DOHH2 (cell line): Measurements from ENCODE around the gene OGFOD2.
"Not testable (repeated sequence)": the region's sequence is repeated elsewhere in the genome, so short reads cannot be mapped to it uniquely, and the experiment has no call there.

Experiments
- H3F3A ChIP-seq: fragments of 200-600 bp; sonication (generic), shearing (Covaris generic); 2 replicates; pipeline ENCODE4 v1.6.0; 2016; ENCODE audit warnings: antibody characterized with exemption, mild to moderate bottlenecking; ENCODE audit not compliant: control insufficient read depth, insufficient read depth
- H3K27ac ChIP-seq: fragments of 200-600 bp; sonication (generic); 2 replicates; pipeline ENCODE4 v1.5.1; 2014; ENCODE audit warnings: low read depth, mild to moderate bottlenecking, low read length, moderate library complexity
- H3K27me3 ChIP-seq: fragments of 200-600 bp; sonication (generic); 2 replicates; pipeline ENCODE4 v1.6.1; 2014; ENCODE audit warnings: mild to moderate bottlenecking, low read length, mixed read lengths; ENCODE audit not compliant: control insufficient read depth
- H3K36me3 ChIP-seq: fragments of 200-600 bp; sonication (generic); 2 replicates; pipeline ENCODE4 v1.6.1; 2014; ENCODE audit warnings: mild to moderate bottlenecking, low read length, moderate library complexity, mixed read lengths; ENCODE audit not compliant: control insufficient read depth
- H3K4me1 ChIP-seq: fragments of 200-600 bp; sonication (generic); 2 replicates; pipeline ENCODE4 v1.6.1; 2014; ENCODE audit warnings: mild to moderate bottlenecking, low read length, mixed read lengths; ENCODE audit not compliant: control insufficient read depth
- H3K4me2 ChIP-seq: fragments of 200-600 bp; sonication (generic); 2 replicates; pipeline ENCODE4 v1.6.0; 2014; ENCODE audit warnings: mild to moderate bottlenecking, low read length, moderate library complexity
- H3K4me3 ChIP-seq: fragments of 200-600 bp; sonication (generic); 2 replicates; pipeline ENCODE4 v1.5.1; 2014; ENCODE audit warnings: mild to moderate bottlenecking, low read length, mixed read lengths
- H3K79me2 ChIP-seq: fragments of 200-600 bp; sonication (generic); 2 replicates; pipeline ENCODE4 v1.6.1; 2014; ENCODE audit warnings: mild to moderate bottlenecking, low read length, mixed read lengths; ENCODE audit not compliant: control insufficient read depth
- H3K9me2 ChIP-seq: fragments of 200-600 bp; sonication (generic); replicated peaks from 2 replicates; pipeline ENCODE4 v1.6.1; 2014; ENCODE audit warnings: mild to moderate bottlenecking, low read length, mixed read lengths; ENCODE audit not compliant: control insufficient read depth
- H3K9me3 ChIP-seq: fragments of 200-600 bp; sonication (generic); 2 replicates; pipeline ENCODE4 v1.6.1; 2014; ENCODE audit warnings: antibody characterized with exemption, low read length, mixed read lengths; ENCODE audit not compliant: control insufficient read depth, insufficient read depth
- H4K20me1 ChIP-seq: fragments of 200-600 bp; sonication (generic); 2 replicates; pipeline ENCODE4 v1.6.0; 2014; ENCODE audit warnings: low read depth, mild to moderate bottlenecking, antibody characterized with exemption, low read length, moderate library complexity; ENCODE audit not compliant: control insufficient read depth, insufficient read depth
- EZH2phosphoT487 ChIP-seq: fragments of 200-600 bp; sonication (generic); IDR thresholded peaks from 2 replicates; pipeline ENCODE4 v1.6.1; 2017; ENCODE audit warnings: borderline replicate concordance, mild to moderate bottlenecking, antibody characterized with exemption, low read length, moderate library complexity, mixed read lengths
- TF ChIP-seq, protein P1 (sequence below): fragments of 200-600 bp; sonication (generic); IDR thresholded peaks from one replicate; pipeline ENCODE4 v1.5.1; 2014; ENCODE audit warnings: antibody characterized with exemption, mild to moderate bottlenecking, low read depth, low read length; ENCODE audit not compliant: poor library complexity, severe bottlenecking

Gene OGFOD2

DNA sequence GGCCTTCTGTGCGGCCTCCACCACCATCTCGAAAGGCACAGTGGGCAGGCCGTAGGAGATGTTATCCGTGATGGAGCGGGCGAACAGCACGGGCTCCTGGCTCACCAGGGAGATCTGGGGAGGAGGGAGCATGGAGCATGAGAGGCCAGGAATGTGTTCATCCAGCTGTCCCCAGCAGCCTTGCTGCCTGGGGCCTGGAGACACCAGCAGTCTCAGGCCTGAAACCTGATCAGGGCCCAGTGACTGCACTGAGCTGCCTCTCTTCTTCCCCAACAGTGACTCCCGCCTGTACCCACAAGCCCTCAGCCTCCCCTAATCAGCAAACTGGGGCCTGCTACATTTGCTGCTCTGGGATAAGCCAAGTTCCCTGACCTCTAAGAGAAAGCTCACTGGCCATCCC is 39.7 kb upstream of the OGFOD2 start:
- TF ChIP-seq EZH2phosphoT487: no peak
- TF ChIP-seq, protein P1, sequence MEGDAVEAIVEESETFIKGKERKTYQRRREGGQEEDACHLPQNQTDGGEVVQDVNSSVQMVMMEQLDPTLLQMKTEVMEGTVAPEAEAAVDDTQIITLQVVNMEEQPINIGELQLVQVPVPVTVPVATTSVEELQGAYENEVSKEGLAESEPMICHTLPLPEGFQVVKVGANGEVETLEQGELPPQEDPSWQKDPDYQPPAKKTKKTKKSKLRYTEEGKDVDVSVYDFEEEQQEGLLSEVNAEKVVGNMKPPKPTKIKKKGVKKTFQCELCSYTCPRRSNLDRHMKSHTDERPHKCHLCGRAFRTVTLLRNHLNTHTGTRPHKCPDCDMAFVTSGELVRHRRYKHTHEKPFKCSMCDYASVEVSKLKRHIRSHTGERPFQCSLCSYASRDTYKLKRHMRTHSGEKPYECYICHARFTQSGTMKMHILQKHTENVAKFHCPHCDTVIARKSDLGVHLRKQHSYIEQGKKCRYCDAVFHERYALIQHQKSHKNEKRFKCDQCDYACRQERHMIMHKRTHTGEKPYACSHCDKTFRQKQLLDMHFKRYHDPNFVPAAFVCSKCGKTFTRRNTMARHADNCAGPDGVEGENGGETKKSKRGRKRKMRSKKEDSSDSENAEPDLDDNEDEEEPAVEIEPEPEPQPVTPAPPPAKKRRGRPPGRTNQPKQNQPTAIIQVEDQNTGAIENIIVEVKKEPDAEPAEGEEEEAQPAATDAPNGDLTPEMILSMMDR: no peak
- H3K79me2 ChIP-seq: no peaks in the 10 kb centered on the region
- H3K27me3 ChIP-seq: no peaks in the 10 kb centered on the region

DNA sequence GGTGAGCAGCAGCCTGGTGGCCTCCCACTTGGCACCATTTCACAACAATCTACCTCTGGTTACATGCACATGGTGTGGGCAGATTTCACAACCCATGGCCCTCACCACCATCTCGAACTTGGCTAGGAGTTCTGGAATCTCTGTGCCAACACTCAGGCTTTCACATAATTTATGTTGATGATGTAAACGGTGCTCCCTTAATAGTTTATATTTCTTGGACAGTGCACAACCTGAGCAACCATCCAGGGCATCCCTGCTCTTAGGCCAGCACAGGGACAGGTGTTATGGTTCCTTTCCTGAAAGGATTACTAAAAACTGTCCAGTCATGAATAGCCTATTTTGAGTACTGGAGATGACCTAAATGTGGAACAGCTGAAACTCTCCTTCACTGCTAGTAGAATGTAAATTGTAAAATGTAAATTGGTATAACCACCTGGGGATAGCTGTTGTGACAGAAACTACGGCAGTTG is 37.4 kb upstream of the OGFOD2 start:
- H3F3A ChIP-seq: peaks cover 21% of the 10 kb centered on the region
- H3K79me2 ChIP-seq: no peaks in the 10 kb centered on the region
- no peak for TF ChIP-seq EZH2phosphoT487
- TF ChIP-seq, protein P1: no peak
- H3K9me2 ChIP-seq: no peaks in the 10 kb centered on the region
- H3K4me1 ChIP-seq: peaks cover 52% of the 10 kb centered on the region
- peak overlapping the region; percentile 42 for H3K4me2 ChIP-seq
- H3K36me3 ChIP-seq: no peaks in the 10 kb centered on the region
- 0 out of 2 replicates have a peak overlapping the region, but pooled peaks have one; percentile 1 for H3K4me3 ChIP-seq
- no peaks in the 10 kb centered on the region for H3K27me3 ChIP-seq
- H3K9me3 ChIP-seq: 0 out of 2 replicates have a peak, but pooled peaks cover 3% of the 10 kb centered on the region
- no peak overlapping the region for H3K27ac ChIP-seq
- no peaks in the 10 kb centered on the region for H4K20me1 ChIP-seq

More for the DNA sequence above, 39.7 kb upstream of the OGFOD2 start:
- Histone ChIP-seq H3K9me3 (0 out of 2 replicates have a peak, but pooled peaks cover 3% of the 10 kb centered on the region), H4K20me1 (no peaks in the 10 kb centered on the region), H3K4me1 (peaks cover 71% of the 10 kb centered on the region), H3K9me2 (no peaks in the 10 kb centered on the region), H3K4me2 (peak overlapping the region; percentile 20; the same call in 1 of the 2 replicates), H3K36me3 (no peaks in the 10 kb centered on the region), H3K4me3 (no peak overlapping the region), H3K27ac (peak overlapping the region; percentile 94), H3F3A (peaks cover 22% of the 10 kb centered on the region)

DNA sequence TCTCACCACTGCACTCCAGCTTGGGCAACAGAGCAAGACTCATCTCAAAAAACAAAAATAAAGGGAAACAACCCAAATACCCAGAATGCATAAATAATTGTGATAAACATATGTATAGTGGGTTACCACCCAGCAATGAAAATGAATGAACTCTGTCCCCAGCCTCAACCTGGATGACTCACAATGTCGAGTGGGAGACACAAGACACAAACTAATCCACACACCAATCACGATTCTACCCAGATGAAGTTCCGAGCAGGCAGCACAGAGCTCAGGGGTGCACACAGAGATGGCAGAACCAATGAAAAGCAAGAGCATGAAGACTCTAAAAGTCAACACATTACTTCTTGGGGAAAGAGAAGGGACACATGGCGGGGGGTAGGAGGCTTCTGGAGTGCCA is 35.9 kb upstream of the OGFOD2 start:
- Histone ChIP-seq H3K27me3 (no peaks in the 10 kb centered on the region), H3K36me3 (no peaks in the 10 kb centered on the region), H3F3A (peaks cover 11% of the 10 kb centered on the region), H3K79me2 (no peaks in the 10 kb centered on the region), H3K9me2 (no peaks in the 10 kb centered on the region), H3K4me2 (no peak overlapping the region), H4K20me1 (no peaks in the 10 kb centered on the region), H3K4me1 (peaks cover 37% of the 10 kb centered on the region), H3K27ac (no peak overlapping the region), H3K9me3 (0 out of 2 replicates have a peak, but pooled peaks cover 3% of the 10 kb centered on the region), H3K4me3 (no peak overlapping the region)
- TF ChIP-seq EZH2phosphoT487: no peak
- TF ChIP-seq, protein P1: no peak

DNA sequence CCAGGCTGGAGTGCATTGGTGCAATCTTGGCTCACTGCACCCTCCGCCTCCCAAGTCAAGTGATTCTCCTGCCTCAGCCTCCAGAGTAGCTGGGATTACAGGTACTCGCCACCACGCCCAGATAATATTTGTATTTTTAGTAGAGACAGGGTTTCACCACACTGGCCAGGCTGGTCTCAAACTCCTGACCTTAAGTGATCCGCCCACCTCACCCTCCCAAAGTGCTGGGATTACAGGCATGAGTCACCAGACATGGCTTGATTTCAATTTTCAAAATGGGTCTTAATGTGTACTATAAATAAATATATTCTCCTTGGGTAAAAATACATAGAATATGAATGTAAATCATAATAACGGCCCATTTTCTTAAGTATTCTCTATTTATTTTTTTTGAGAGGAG is 33.7 kb upstream of the OGFOD2 start:
- not testable (repeated sequence) for H3K9me3 ChIP-seq, H3K4me2 ChIP-seq, H4K20me1 ChIP-seq, H3K4me3 ChIP-seq, H3K9me2 ChIP-seq, H3K79me2 ChIP-seq, H3K27ac ChIP-seq, H3K27me3 ChIP-seq, H3K36me3 ChIP-seq, H3F3A ChIP-seq
- peaks cover 19% of the 10 kb centered on the region for H3K4me1 ChIP-seq
